Iris pigment epithelial cell (primary cell): ENCODE data around the gene CYP27B1.
"Not testable (repeated sequence)": the region's sequence is repeated elsewhere in the genome, so short reads cannot be mapped to it uniquely, and the experiment has no call there.

Source experiments
- DNase-seq: peaks from one replicate; pipeline ENCODE4 v3.0.0-alpha.2; 2011; ENCODE audit warnings: low read depth

CYP27B1 gene

GRCh38 chr12:57782608-57783465 lies 16.0 kb upstream of the CYP27B1 start, which contains the start of gene TSFM:
Gene TSFM (plus strand): TSS chr12:57782787. CDS start chr12:57782802, 15 bp downstream.
- DNase-seq: peak; percentile 94

GRCh38 chr12:57782243-57782607 lies 15.3 kb upstream of the CYP27B1 start:
- no peak for DNase-seq

- no peak for DNase-seq
Measured at GRCh38 chr12:57781801-57782200, 14.9 kb upstream of the CYP27B1 start.

GRCh38 chr12:57781244-57781643 lies 14.4 kb upstream of the CYP27B1 start:
- DNase-seq: no peak

- no peak for DNase-seq
Measured at GRCh38 chr12:57780284-57780897, 13.5 kb upstream of the CYP27B1 start.

GRCh38 chr12:57779736-57780135 lies 12.9 kb upstream of the CYP27B1 start:
- no peak for DNase-seq

- no peak for DNase-seq
Measured at GRCh38 chr12:57777911-57778310, 11.0 kb upstream of the CYP27B1 start.

- no peak for DNase-seq
Measured at GRCh38 chr12:57777367-57777766, 10.5 kb upstream of the CYP27B1 start.

- no peak for DNase-seq
Measured at GRCh38 chr12:57776247-57776587, 9.3 kb upstream of the CYP27B1 start.

GRCh38 chr12:57775563-57776246 lies 8.8 kb upstream of the CYP27B1 start:
- no peak for DNase-seq

- DNase-seq: no peak
Measured at GRCh38 chr12:57775044-57775443, 8.2 kb upstream of the CYP27B1 start.

GRCh38 chr12:57774634-57775033 lies 7.8 kb upstream of the CYP27B1 start:
- DNase-seq: not testable (repeated sequence)

- peak; percentile 40 for DNase-seq
Measured at GRCh38 chr12:57772429-57773322, 5.8 kb upstream of the CYP27B1 start, which contains the start of gene EEF1AKMT3. Gene EEF1AKMT3 (plus strand): TSS chr12:57772614. CDS start chr12:57772725, 111 bp downstream.

GRCh38 chr12:57771873-57772428 lies 5.1 kb upstream of the CYP27B1 start, which contains the start of gene METTL1:
Gene METTL1 (minus strand): TSS chr12:57772105. CDS start chr12:57772083, 22 bp downstream.
- DNase-seq: peak; percentile 98

GRCh38 chr12:57771236-57771872 lies 4.5 kb upstream of the CYP27B1 start:
- DNase-seq: peak; percentile 92

GRCh38 chr12:57770734-57771133 lies 3.9 kb upstream of the CYP27B1 start:
- no peak for DNase-seq

- DNase-seq: no peak
Measured at GRCh38 chr12:57769594-57769993, 2.7 kb upstream of the CYP27B1 start.

- no peak for DNase-seq
Measured at GRCh38 chr12:57767876-57768275, 998 bp upstream of the CYP27B1 start.

GRCh38 chr12:57767305-57767698 lies 424 bp upstream of the CYP27B1 start:
- no peak for DNase-seq

GRCh38 chr12:57765698-57766463 lies 997 bp downstream of the CYP27B1 start:
- no peak for DNase-seq
